GM18873 (cell line): ENCODE measurements around the gene CCR2.
A peak's percentile ranks its signal among the peaks of the same experiment; 100 is the strongest.
"Not testable (repeated sequence)": the region's sequence is repeated elsewhere in the genome, so short reads cannot be mapped to it uniquely, and the experiment has no call there.

Experiments used
- ATAC-seq: cut with Tn5 transposase; IDR thresholded peaks from one replicate; pipeline ENCODE4 v1.9.1; 2021; ENCODE audit warnings: mild to moderate bottlenecking, moderate library complexity, moderate number of reproducible peaks; ENCODE audit not compliant: unreplicated experiment, low FRiP score

The CCR2 gene

GRCh38 chr3:46353647-46354410 is at the start of gene CCR2:
Gene CCR2 (plus strand): TSS chr3:46354111. CDS start chr3:46357528, 3,417 bp downstream.
- ATAC-seq = no peak

- no peak for ATAC-seq
These were observed 49.2 kb upstream of the CCR2 start for GRCh38 chr3:46304739-46305138.

GRCh38 chr3:46312991-46313390 is 40.9 kb upstream of the CCR2 start:
- no peak for ATAC-seq

- ATAC-seq = no peak
These were observed 39.4 kb upstream of the CCR2 start for GRCh38 chr3:46314517-46314916.

GRCh38 chr3:46316206-46316605 is 37.7 kb upstream of the CCR2 start:
- ATAC-seq = no peak

GRCh38 chr3:46318207-46318927 is 35.5 kb upstream of the CCR2 start:
- ATAC-seq = no peak

- no peak for ATAC-seq
These were observed 32.3 kb upstream of the CCR2 start for GRCh38 chr3:46321461-46322104.

GRCh38 chr3:46324036-46324435 is 29.9 kb upstream of the CCR2 start:
- ATAC-seq = no peak

GRCh38 chr3:46325645-46326300 is 28.1 kb upstream of the CCR2 start:
- no peak for ATAC-seq

GRCh38 chr3:46330676-46331075 is 23.2 kb upstream of the CCR2 start:
- not testable (repeated sequence) for ATAC-seq

- ATAC-seq = no peak
These were observed 19.0 kb upstream of the CCR2 start for GRCh38 chr3:46334741-46335478.

- ATAC-seq = no peak
These were observed 18.4 kb upstream of the CCR2 start for GRCh38 chr3:46335541-46335940.

GRCh38 chr3:46337911-46338310 is 16.0 kb upstream of the CCR2 start:
- ATAC-seq = no peak

- ATAC-seq = no peak
These were observed 15.1 kb upstream of the CCR2 start for GRCh38 chr3:46338840-46339239.

GRCh38 chr3:46344476-46344875 is 9.4 kb upstream of the CCR2 start:
- no peak for ATAC-seq

GRCh38 chr3:46348823-46349482 is 5.0 kb upstream of the CCR2 start:
- ATAC-seq = no peak

GRCh38 chr3:46349484-46350261 is 4.2 kb upstream of the CCR2 start:
- ATAC-seq = peak; percentile 70

GRCh38 chr3:46350262-46350565 is 3.7 kb upstream of the CCR2 start:
- no peak for ATAC-seq

GRCh38 chr3:46351646-46352045 is 2.3 kb upstream of the CCR2 start:
- ATAC-seq = no peak
